Breast epithelium (tissue), 3 donors: ENCODE measurements around the gene SNX15.

ENCODE experiments used
- CTCF ChIP-seq, 3 donors: fragments of 450-650 bp; IDR thresholded peaks; one replicate each; pipeline ENCODE4 v1.5.1; 2016 to 2017; ENCODE audit warnings: antibody characterized with exemption in 3 of 3, mild to moderate bottlenecking in 3 of 3, moderate library complexity in 3 of 3
- POLR2AphosphoS5 ChIP-seq, 3 donors: sonication (generic); formaldehyde crosslinking; IDR thresholded peaks; one replicate each; pipeline ENCODE4 v1.6.1; 2017; ENCODE audit warnings: antibody characterized with exemption in 3 of 3

DNA sequence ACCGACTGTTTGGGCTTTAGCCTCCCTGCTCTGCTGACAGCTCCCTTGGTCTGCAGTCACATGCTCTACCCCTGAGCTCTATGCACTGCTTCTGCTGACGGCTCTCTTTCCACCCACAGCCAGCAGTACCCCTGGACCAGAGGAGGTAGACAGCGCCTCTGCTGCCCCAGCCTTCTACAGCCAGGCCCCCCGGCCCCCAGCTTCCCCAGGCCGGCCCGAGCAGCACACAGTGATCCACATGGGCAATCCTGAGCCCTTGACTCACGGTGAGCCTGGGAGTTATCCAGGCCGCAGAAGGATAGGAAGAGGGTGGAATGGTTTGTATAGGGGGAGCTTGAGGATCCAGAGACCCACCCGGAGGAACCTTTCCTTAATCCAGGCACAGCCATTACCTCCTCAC is 59.6 kb downstream of the SNX15 start:
- TF ChIP-seq CTCF (IDR thresholded peaks at IDR 0.05) (no peak), POLR2AphosphoS5 (IDR thresholded peaks at IDR 0.05) (no peak)
